ENCODE measurements around the gene AJAP1. TPM values are rescaled to one million over a fixed set of nuclear protein-coding genes. Genes with fewer than 3 reads are reported as not detected.

The AJAP1 gene
- total RNA-seq, 1 experiment from 2014 or later = not detected

GRCh38 chr1:4622821-4623220 is 31.6 kb upstream of the AJAP1 start:
- H3K36me3 ChIP-seq = no peaks in the 10 kb centered on the region
- DNase-seq (ENCODE audit: low read depth in 1 of 2, low spot score in 2 of 2) = no peak
- peaks cover 12% of the 10 kb centered on the region for H3K9me3 ChIP-seq (replicated peaks)

GRCh38 chr1:4624141-4624715 is 30.2 kb upstream of the AJAP1 start:
- no peaks in the 10 kb centered on the region for H3K27me3 ChIP-seq (replicated peaks)
- H3K27ac ChIP-seq = no peak overlapping the region
- H3K36me3 ChIP-seq = no peaks in the 10 kb centered on the region
- no peak for DNase-seq (ENCODE audit: low read depth in 1 of 2, low spot score in 2 of 2)
- H3K9me3 ChIP-seq (replicated peaks) = peaks cover 12% of the 10 kb centered on the region
- H3K4me1 ChIP-seq (replicated peaks) = no peaks in the 10 kb centered on the region
- H3K4me3 ChIP-seq = no peak overlapping the region

More at GRCh38 chr1:4622821-4623220, 31.6 kb upstream of the AJAP1 start:
- Histone ChIP-seq H3K4me1 (replicated peaks) (no peaks in the 10 kb centered on the region), H3K4me3 (no peak overlapping the region), H3K27ac (no peak overlapping the region), H3K27me3 (replicated peaks) (no peaks in the 10 kb centered on the region)

GRCh38 chr1:4624801-4625200 is 29.6 kb upstream of the AJAP1 start:
- no peak for DNase-seq (ENCODE audit: low read depth in 1 of 2, low spot score in 2 of 2)
- Histone ChIP-seq H3K9me3 (replicated peaks) (peaks cover 10% of the 10 kb centered on the region), H3K27me3 (replicated peaks) (no peaks in the 10 kb centered on the region), H3K27ac (no peak overlapping the region), H3K36me3 (no peaks in the 10 kb centered on the region), H3K4me3 (no peak overlapping the region), H3K4me1 (replicated peaks) (no peaks in the 10 kb centered on the region)

- DNase-seq (ENCODE audit: low read depth in 1 of 2, low spot score in 2 of 2) = no peak
- Histone ChIP-seq H3K27ac (no peak overlapping the region), H3K4me3 (no peak overlapping the region), H3K27me3 (replicated peaks) (no peaks in the 10 kb centered on the region), H3K36me3 (no peaks in the 10 kb centered on the region), H3K9me3 (replicated peaks) (peaks cover 10% of the 10 kb centered on the region), H3K4me1 (replicated peaks) (no peaks in the 10 kb centered on the region)
Measured at GRCh38 chr1:4626061-4626460, 28.3 kb upstream of the AJAP1 start.

GRCh38 chr1:4626560-4627319 is 27.7 kb upstream of the AJAP1 start:
- Histone ChIP-seq H3K9me3 (replicated peaks) (peaks cover 10% of the 10 kb centered on the region), H3K4me3 (no peak overlapping the region), H3K36me3 (no peaks in the 10 kb centered on the region), H3K27me3 (replicated peaks) (no peaks in the 10 kb centered on the region), H3K27ac (no peak overlapping the region), H3K4me1 (replicated peaks) (no peaks in the 10 kb centered on the region)
- no peak for DNase-seq (ENCODE audit: low read depth in 1 of 2, low spot score in 2 of 2)

GRCh38 chr1:4627353-4627752 is 27.1 kb upstream of the AJAP1 start:
- no peaks in the 10 kb centered on the region for H3K27me3 ChIP-seq (replicated peaks)
- no peak overlapping the region for H3K27ac ChIP-seq
- DNase-seq (ENCODE audit: low read depth in 1 of 2, low spot score in 2 of 2) = no peak
- peaks cover 8% of the 10 kb centered on the region for H3K9me3 ChIP-seq (replicated peaks)
- H3K4me3 ChIP-seq = no peak overlapping the region
- H3K36me3 ChIP-seq = no peaks in the 10 kb centered on the region
- H3K4me1 ChIP-seq (replicated peaks) = no peaks in the 10 kb centered on the region

- Histone ChIP-seq H3K27ac (no peak overlapping the region), H3K4me3 (no peak overlapping the region), H3K27me3 (replicated peaks) (no peaks in the 10 kb centered on the region), H3K9me3 (replicated peaks) (peaks cover 8% of the 10 kb centered on the region), H3K4me1 (replicated peaks) (no peaks in the 10 kb centered on the region), H3K36me3 (no peaks in the 10 kb centered on the region)
- DNase-seq (ENCODE audit: low read depth in 1 of 2, low spot score in 2 of 2) = no peak
Measured at GRCh38 chr1:4628992-4629391, 25.4 kb upstream of the AJAP1 start.

GRCh38 chr1:4630561-4630960 is 23.8 kb upstream of the AJAP1 start:
- H3K4me3 ChIP-seq = no peak overlapping the region
- H3K4me1 ChIP-seq (replicated peaks) = no peaks in the 10 kb centered on the region
- DNase-seq (ENCODE audit: low read depth in 1 of 2, low spot score in 2 of 2) = no peak
- H3K27ac ChIP-seq = no peak overlapping the region
- H3K9me3 ChIP-seq (replicated peaks) = peaks cover 7% of the 10 kb centered on the region
- no peaks in the 10 kb centered on the region for H3K27me3 ChIP-seq (replicated peaks)
- H3K36me3 ChIP-seq = no peaks in the 10 kb centered on the region

GRCh38 chr1:4631321-4631720 is 23.1 kb upstream of the AJAP1 start:
- no peaks in the 10 kb centered on the region for H3K4me1 ChIP-seq (replicated peaks)
- H3K4me3 ChIP-seq = no peak overlapping the region
- no peak overlapping the region for H3K27ac ChIP-seq
- peaks cover 7% of the 10 kb centered on the region for H3K9me3 ChIP-seq (replicated peaks)
- DNase-seq (ENCODE audit: low read depth in 1 of 2, low spot score in 2 of 2) = no peak
- no peaks in the 10 kb centered on the region for H3K36me3 ChIP-seq
- no peaks in the 10 kb centered on the region for H3K27me3 ChIP-seq (replicated peaks)

- Histone ChIP-seq H3K9me3 (replicated peaks) (peaks cover 7% of the 10 kb centered on the region), H3K36me3 (no peaks in the 10 kb centered on the region), H3K4me3 (no peak overlapping the region), H3K27ac (no peak overlapping the region), H3K4me1 (replicated peaks) (no peaks in the 10 kb centered on the region), H3K27me3 (replicated peaks) (no peaks in the 10 kb centered on the region)
- DNase-seq (ENCODE audit: low read depth in 1 of 2, low spot score in 2 of 2) = no peak
Measured at GRCh38 chr1:4633346-4633745, 21.1 kb upstream of the AJAP1 start.

GRCh38 chr1:4634156-4634792 is 20.1 kb upstream of the AJAP1 start:
- H3K27me3 ChIP-seq (replicated peaks) = no peaks in the 10 kb centered on the region
- DNase-seq (ENCODE audit: low read depth in 1 of 2, low spot score in 2 of 2) = no peak
- peaks cover 7% of the 10 kb centered on the region for H3K9me3 ChIP-seq (replicated peaks)
- H3K36me3 ChIP-seq = no peaks in the 10 kb centered on the region
- H3K4me1 ChIP-seq (replicated peaks) = no peaks in the 10 kb centered on the region
- H3K4me3 ChIP-seq = no peak overlapping the region
- H3K27ac ChIP-seq = no peak overlapping the region

GRCh38 chr1:4634793-4635406 is 19.5 kb upstream of the AJAP1 start:
- Histone ChIP-seq H3K9me3 (replicated peaks) (peaks cover 7% of the 10 kb centered on the region), H3K36me3 (no peaks in the 10 kb centered on the region), H3K4me1 (replicated peaks) (no peaks in the 10 kb centered on the region), H3K27ac (no peak overlapping the region), H3K27me3 (replicated peaks) (no peaks in the 10 kb centered on the region), H3K4me3 (no peak overlapping the region)
- no peak for DNase-seq (ENCODE audit: low read depth in 1 of 2, low spot score in 2 of 2)

GRCh38 chr1:4636186-4636585 is 18.2 kb upstream of the AJAP1 start:
- no peaks in the 10 kb centered on the region for H3K4me1 ChIP-seq (replicated peaks)
- DNase-seq (ENCODE audit: low read depth in 1 of 2, low spot score in 2 of 2) = no peak
- H3K27ac ChIP-seq = no peak overlapping the region
- H3K9me3 ChIP-seq (replicated peaks) = peaks cover 7% of the 10 kb centered on the region
- H3K4me3 ChIP-seq = no peak overlapping the region
- no peaks in the 10 kb centered on the region for H3K27me3 ChIP-seq (replicated peaks)
- no peaks in the 10 kb centered on the region for H3K36me3 ChIP-seq
